ENCODE measurements around the gene RALB.
"Not testable (repeated sequence)": the region's sequence is repeated elsewhere in the genome, so short reads cannot be mapped to it uniquely, and the experiment has no call there.

The RALB gene

GRCh38 chr2:120254178-120254577, 1.5 kb downstream of the RALB start:
- no peaks in the 10 kb centered on the region for H3K27me3 ChIP-seq (replicated peaks; ENCODE audit: control insufficient read depth, insufficient read depth, low read length)
- H3K36me3 ChIP-seq (ENCODE audit: control insufficient read depth, insufficient read depth, low read length): peaks cover 3% of the 10 kb centered on the region
- no peak for DNase-seq (ENCODE audit: extremely low read depth, insufficient read length)
- TF ChIP-seq, protein P1, sequence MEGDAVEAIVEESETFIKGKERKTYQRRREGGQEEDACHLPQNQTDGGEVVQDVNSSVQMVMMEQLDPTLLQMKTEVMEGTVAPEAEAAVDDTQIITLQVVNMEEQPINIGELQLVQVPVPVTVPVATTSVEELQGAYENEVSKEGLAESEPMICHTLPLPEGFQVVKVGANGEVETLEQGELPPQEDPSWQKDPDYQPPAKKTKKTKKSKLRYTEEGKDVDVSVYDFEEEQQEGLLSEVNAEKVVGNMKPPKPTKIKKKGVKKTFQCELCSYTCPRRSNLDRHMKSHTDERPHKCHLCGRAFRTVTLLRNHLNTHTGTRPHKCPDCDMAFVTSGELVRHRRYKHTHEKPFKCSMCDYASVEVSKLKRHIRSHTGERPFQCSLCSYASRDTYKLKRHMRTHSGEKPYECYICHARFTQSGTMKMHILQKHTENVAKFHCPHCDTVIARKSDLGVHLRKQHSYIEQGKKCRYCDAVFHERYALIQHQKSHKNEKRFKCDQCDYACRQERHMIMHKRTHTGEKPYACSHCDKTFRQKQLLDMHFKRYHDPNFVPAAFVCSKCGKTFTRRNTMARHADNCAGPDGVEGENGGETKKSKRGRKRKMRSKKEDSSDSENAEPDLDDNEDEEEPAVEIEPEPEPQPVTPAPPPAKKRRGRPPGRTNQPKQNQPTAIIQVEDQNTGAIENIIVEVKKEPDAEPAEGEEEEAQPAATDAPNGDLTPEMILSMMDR (IDR thresholded peaks at IDR 0.05; ENCODE audit: insufficient read depth, low read length, poor library complexity, severe bottlenecking): no peak
- peak overlapping the region; percentile 90 for H3K4me3 ChIP-seq (replicated peaks; ENCODE audit: low read depth, low read length)

GRCh38 chr2:120255071-120255470, 2.4 kb downstream of the RALB start:
- TF ChIP-seq, protein P1 (IDR thresholded peaks at IDR 0.05; ENCODE audit: insufficient read depth, low read length, poor library complexity, severe bottlenecking): no peak
- no peak overlapping the region for H3K4me3 ChIP-seq (replicated peaks; ENCODE audit: low read depth, low read length)
- no peaks in the 10 kb centered on the region for H3K27me3 ChIP-seq (replicated peaks; ENCODE audit: control insufficient read depth, insufficient read depth, low read length)
- peaks cover 3% of the 10 kb centered on the region for H3K36me3 ChIP-seq (ENCODE audit: control insufficient read depth, insufficient read depth, low read length)
- no peak for DNase-seq (ENCODE audit: extremely low read depth, insufficient read length)

DNA sequence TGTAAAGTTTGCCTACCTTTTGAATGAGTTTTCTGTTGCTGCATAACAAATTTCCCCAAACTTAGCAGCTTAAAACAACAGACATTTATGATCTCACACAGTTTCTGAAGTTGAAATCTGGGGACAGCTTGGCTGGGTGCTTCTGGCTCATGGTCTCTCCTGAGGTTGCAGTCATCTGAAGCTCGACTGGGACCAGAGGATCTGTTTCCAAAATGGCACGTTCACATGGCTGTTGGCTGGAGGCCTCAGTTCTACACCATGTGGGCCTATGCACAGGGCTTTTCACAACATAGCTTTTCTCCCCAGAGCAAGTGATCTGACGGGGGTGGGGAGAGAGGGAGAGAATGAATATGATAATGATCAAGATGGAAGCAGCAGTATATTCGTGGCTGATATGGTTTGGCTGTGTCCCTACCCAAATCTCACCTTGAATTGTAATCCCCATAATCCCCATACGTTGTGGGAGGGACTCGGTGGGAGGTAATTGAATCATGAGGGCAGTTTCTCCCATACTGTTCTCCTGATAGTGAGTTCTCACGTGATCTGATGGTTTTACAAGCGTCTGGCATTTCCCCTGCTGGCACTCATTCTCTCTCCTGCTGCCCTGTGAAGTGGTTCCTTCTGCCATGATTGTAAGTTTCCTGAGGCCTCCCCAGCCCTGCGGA, 3.5 kb downstream of the RALB start:
- no peak for DNase-seq (ENCODE audit: extremely low read depth, insufficient read length)
- Histone ChIP-seq H3K27me3 (replicated peaks; ENCODE audit: control insufficient read depth, insufficient read depth, low read length) (no peaks in the 10 kb centered on the region), H3K36me3 (ENCODE audit: control insufficient read depth, insufficient read depth, low read length) (peaks cover 3% of the 10 kb centered on the region), H3K4me3 (replicated peaks; ENCODE audit: low read depth, low read length) (no peak overlapping the region)
- TF ChIP-seq, protein P1 (IDR thresholded peaks at IDR 0.05; ENCODE audit: insufficient read depth, low read length, poor library complexity, severe bottlenecking): no peak

DNA sequence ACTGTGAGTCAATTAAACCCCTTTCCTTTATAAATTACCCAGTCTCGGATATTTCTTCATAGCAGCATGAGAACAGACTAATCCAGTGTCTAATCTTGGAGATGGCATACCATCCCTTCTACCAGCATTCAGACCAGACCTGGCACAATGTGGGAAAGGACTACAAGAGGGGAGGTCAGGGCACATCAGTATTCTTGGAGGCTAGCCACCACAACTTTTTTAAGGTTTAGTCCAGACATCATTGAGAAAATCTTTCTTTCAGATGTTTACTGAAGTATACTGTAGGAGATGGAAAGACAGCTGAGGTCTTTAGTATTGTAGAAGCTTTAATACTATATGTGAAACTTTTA, 4.0 kb downstream of the RALB start:
- no peaks in the 10 kb centered on the region for H3K27me3 ChIP-seq (replicated peaks; ENCODE audit: control insufficient read depth, insufficient read depth, low read length)
- no peak for DNase-seq (ENCODE audit: extremely low read depth, insufficient read length)
- TF ChIP-seq, protein P1 (IDR thresholded peaks at IDR 0.05; ENCODE audit: insufficient read depth, low read length, poor library complexity, severe bottlenecking): no peak
- no peak overlapping the region for H3K4me3 ChIP-seq (replicated peaks; ENCODE audit: low read depth, low read length)
- H3K36me3 ChIP-seq (ENCODE audit: control insufficient read depth, insufficient read depth, low read length): peaks cover 3% of the 10 kb centered on the region

GRCh38 chr2:120257522-120257921, 4.9 kb downstream of the RALB start:
- Histone ChIP-seq H3K4me3 (replicated peaks; ENCODE audit: low read depth, low read length) (no peak overlapping the region), H3K36me3 (ENCODE audit: control insufficient read depth, insufficient read depth, low read length) (peaks cover 3% of the 10 kb centered on the region), H3K27me3 (replicated peaks; ENCODE audit: control insufficient read depth, insufficient read depth, low read length) (no peaks in the 10 kb centered on the region)
- TF ChIP-seq, protein P1 (IDR thresholded peaks at IDR 0.05; ENCODE audit: insufficient read depth, low read length, poor library complexity, severe bottlenecking): no peak
- DNase-seq (ENCODE audit: extremely low read depth, insufficient read length): no peak

DNA sequence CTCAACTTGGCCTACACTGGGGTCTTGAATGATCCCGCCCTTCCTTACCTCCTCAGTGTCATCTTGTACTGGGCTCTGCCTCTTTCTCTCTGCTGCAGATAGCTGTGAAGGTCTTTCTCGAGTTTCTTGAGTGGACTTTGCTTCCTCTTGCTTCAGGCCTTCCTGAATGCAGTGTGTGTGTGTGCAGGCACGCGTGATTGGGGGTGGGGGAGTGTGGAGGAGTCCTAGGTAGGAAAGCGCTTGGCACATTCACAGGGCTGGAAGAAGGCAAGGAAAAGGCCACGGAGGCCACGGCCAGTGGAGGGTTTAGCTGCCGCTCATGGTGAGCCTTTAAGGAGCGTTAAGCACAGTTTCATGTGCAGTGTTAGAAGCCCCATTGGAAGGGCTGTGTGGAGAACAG, 5.5 kb downstream of the RALB start:
- Histone ChIP-seq H3K36me3 (ENCODE audit: control insufficient read depth, insufficient read depth, low read length) (peaks cover 3% of the 10 kb centered on the region), H3K27me3 (replicated peaks; ENCODE audit: control insufficient read depth, insufficient read depth, low read length) (no peaks in the 10 kb centered on the region), H3K4me3 (replicated peaks; ENCODE audit: low read depth, low read length) (no peak overlapping the region)
- TF ChIP-seq, protein P1 (IDR thresholded peaks at IDR 0.05; ENCODE audit: insufficient read depth, low read length, poor library complexity, severe bottlenecking): no peak
- no peak for DNase-seq (ENCODE audit: extremely low read depth, insufficient read length)

- H3K4me3 ChIP-seq (replicated peaks; ENCODE audit: low read depth, low read length); H3K36me3 ChIP-seq (ENCODE audit: control insufficient read depth, insufficient read depth, low read length); H3K27me3 ChIP-seq (replicated peaks; ENCODE audit: control insufficient read depth, insufficient read depth, low read length); DNase-seq (ENCODE audit: extremely low read depth, insufficient read length): not testable (repeated sequence)
Measured at GRCh38 chr2:120259939-120260338, 7.3 kb downstream of the RALB start.
